GM18526 (cell line): ENCODE measurements around the gene AFAP1.

ENCODE experiments used
- POLR2A ChIP-seq: IDR thresholded peaks from 3 replicates; pipeline ENCODE4 v1.6.1; 2011; ENCODE audit not compliant: insufficient read length; ENCODE audit errors: extremely low read depth

Gene AFAP1

GRCh38 chr4:7739077-7739917 is 200.4 kb downstream of the AFAP1 start:
- TF ChIP-seq POLR2A, result no peak

GRCh38 chr4:7738458-7739076 is 201.1 kb downstream of the AFAP1 start:
- no peak for TF ChIP-seq POLR2A

GRCh38 chr4:7737752-7738457 is 201.8 kb downstream of the AFAP1 start:
- TF ChIP-seq POLR2A, result no peak

GRCh38 chr4:7737268-7737645 is 202.4 kb downstream of the AFAP1 start:
- no peak for TF ChIP-seq POLR2A

- TF ChIP-seq POLR2A, result no peak
Measured at GRCh38 chr4:7736436-7737267, 203.0 kb downstream of the AFAP1 start.

GRCh38 chr4:7735961-7736360 is 203.7 kb downstream of the AFAP1 start:
- TF ChIP-seq POLR2A, result no peak

- no peak for TF ChIP-seq POLR2A
Measured at GRCh38 chr4:7735395-7735794, 204.3 kb downstream of the AFAP1 start.

- TF ChIP-seq POLR2A, result no peak
Measured at GRCh38 chr4:7734651-7735260, 204.9 kb downstream of the AFAP1 start.

- no peak for TF ChIP-seq POLR2A
Measured at GRCh38 chr4:7733801-7734650, 205.6 kb downstream of the AFAP1 start.

- no peak for TF ChIP-seq POLR2A
Measured at GRCh38 chr4:7733201-7733600, 206.5 kb downstream of the AFAP1 start.

GRCh38 chr4:7732263-7732662 is 207.4 kb downstream of the AFAP1 start:
- no peak for TF ChIP-seq POLR2A

- no peak for TF ChIP-seq POLR2A
Measured at GRCh38 chr4:7731437-7731836, 208.2 kb downstream of the AFAP1 start.

- no peak for TF ChIP-seq POLR2A
Measured at GRCh38 chr4:7727749-7728148, 211.9 kb downstream of the AFAP1 start.

- TF ChIP-seq POLR2A, result no peak
Measured at GRCh38 chr4:7726665-7727413, 212.8 kb downstream of the AFAP1 start.

- no peak for TF ChIP-seq POLR2A
Measured at GRCh38 chr4:7725951-7726350, 213.7 kb downstream of the AFAP1 start.
